SK-N-SH (cell line): Measurements from ENCODE around the gene SNX21. TPM values are rescaled to one million over a fixed set of nuclear protein-coding genes. Genes with fewer than 3 reads are reported as not detected.

Experiments used
- CTCF ChIA-PET: fragments of 300-600, 350-600 bp; formaldehyde crosslinking; extraction: SDS; loops from one replicate; lab custom pipeline; 2021; lab: Yijun Ruan, JAX
- POLR2A ChIA-PET: fragments of 350-600 bp; sonication (Branson Sonifier 250); formaldehyde crosslinking; extraction: SDS; loops from one replicate; lab custom pipeline; 2020; ENCODE audit warnings: antibody characterized with exemption, inconsistent platforms; lab: Yijun Ruan, JAX
- DNase-seq: peaks from one replicate; pipeline ENCODE4 v3.0.0; 2012
- H2AFZ ChIP-seq: fragments of 200-600 bp; sonication (generic); 2 replicates; pipeline ENCODE4 v1.8.1; 2016; ENCODE audit warnings: antibody characterized with exemption, mild to moderate bottlenecking, low read depth
- H3F3A ChIP-seq: fragments of 200-600 bp; sonication (generic); replicated peaks from 2 replicates; pipeline ENCODE3; 2016; ENCODE audit warnings: antibody characterized with exemption, mild to moderate bottlenecking; ENCODE audit not compliant: insufficient read depth
- H3K27ac ChIP-seq, 2 experiments: fragments of 200-500 bp in 1 of 2; fragments of 200-600 bp in 1 of 2; sonication (Bioruptor generic) in 1 of 2; sonication (generic), shearing (Covaris generic) in 1 of 2; 2 replicates each; pipeline versions ENCODE4 v1.5.1 to v1.6.1; 2014 to 2016; ENCODE audit warnings: low read depth in 2 of 2, inconsistent platforms in 1 of 2, low read length in 1 of 2, mild to moderate bottlenecking in 1 of 2, mixed read lengths in 1 of 2
- H3K27me3 ChIP-seq: fragments of 200-600 bp; sonication (generic), shearing (Covaris generic); 2 replicates; pipeline ENCODE4 v1.6.1; 2016; ENCODE audit warnings: mixed run types; ENCODE audit not compliant: insufficient read depth
- H3K36me3 ChIP-seq, 2 experiments: fragments of 200-500 bp in 1 of 2; fragments of 200-600 bp in 1 of 2; sonication (Bioruptor generic) in 1 of 2; sonication (generic) in 1 of 2; replicated peaks in 1 of 2; 2 replicates each; pipeline versions ENCODE3 to v1.5.1; 2014 to 2016; ENCODE audit warnings: low read length in 1 of 2, mild to moderate bottlenecking in 1 of 2; ENCODE audit not compliant: insufficient read depth in 2 of 2, control insufficient read depth in 1 of 2
- H3K4me1 ChIP-seq, 2 experiments: fragments of 200-500 bp in 1 of 2; fragments of 200-600 bp in 1 of 2; sonication (Bioruptor generic) in 1 of 2; sonication (generic), shearing (Covaris generic) in 1 of 2; 2 replicates each; pipeline versions ENCODE4 v1.5.1 to v1.6.1; 2014 to 2016; ENCODE audit warnings: low read depth in 1 of 2, low read length in 1 of 2, mixed run types in 1 of 2; ENCODE audit not compliant: insufficient read depth in 2 of 2, control insufficient read depth in 1 of 2
- H3K4me2 ChIP-seq: fragments of 200-600 bp; sonication (generic), shearing (Covaris generic); 2 replicates; pipeline ENCODE4 v1.6.1; 2017; ENCODE audit warnings: mixed run types
- H3K4me3 ChIP-seq, 2 experiments: fragments of 200-500 bp in 1 of 2; fragments of 200-600 bp in 1 of 2; sonication (Bioruptor generic) in 1 of 2; sonication (generic), shearing (Covaris generic) in 1 of 2; 2 replicates each; pipeline versions ENCODE4 v1.5.1 to v1.8.1; 2014 to 2016; ENCODE audit warnings: low read depth in 2 of 2, inconsistent platforms in 1 of 2, low read length in 1 of 2, mild to moderate bottlenecking in 1 of 2, mixed read lengths in 1 of 2, moderate library complexity in 1 of 2
- H3K79me2 ChIP-seq: fragments of 200-600 bp; sonication (generic); 2 replicates; pipeline ENCODE4 v1.8.1; 2017; ENCODE audit warnings: mild to moderate bottlenecking; ENCODE audit not compliant: insufficient read depth
- H3K9ac ChIP-seq: fragments of 200-600 bp; sonication (generic); 2 replicates; pipeline ENCODE4 v1.6.1; 2017; ENCODE audit warnings: mixed run types
- H3K9me2 ChIP-seq: fragments of 200-600 bp; sonication (generic); 2 replicates; pipeline ENCODE4 v1.6.1; 2017; ENCODE audit warnings: mixed run types
- H3K9me3 ChIP-seq: fragments of 200-600 bp; sonication (generic); 2 replicates; pipeline ENCODE4 v1.6.1; 2017; ENCODE audit warnings: mixed run types, mild to moderate bottlenecking, moderate library complexity
- H4K20me1 ChIP-seq: fragments of 200-600 bp; sonication (generic); 2 replicates; pipeline ENCODE4 v1.6.1; 2017; ENCODE audit warnings: mild to moderate bottlenecking, mixed run types; ENCODE audit not compliant: insufficient read depth
- CHD2 ChIP-seq: fragments of 150-350 bp; IDR thresholded peaks from 2 replicates; pipeline ENCODE4 v1.6.1; 2018; ENCODE audit warnings: low read length; ENCODE audit not compliant: partially characterized antibody
- ELF1 ChIP-seq: IDR thresholded peaks from 2 replicates; pipeline ENCODE4 v1.4.0; 2012
- EP300 ChIP-seq, 2 experiments: IDR thresholded peaks; 2 replicates each; pipeline versions ENCODE4 v1.4.0 to v1.6.1; 2012; ENCODE audit warnings: borderline replicate concordance in 1 of 2, low read depth in 1 of 2, low read length in 1 of 2
- EZH2phosphoT487 ChIP-seq: fragments of 200-600 bp; sonication (generic); IDR thresholded peaks from 2 replicates; pipeline ENCODE4 v1.6.1; 2017; ENCODE audit warnings: low read depth, mixed run types, mild to moderate bottlenecking, antibody characterized with exemption, moderate library complexity, borderline replicate concordance
- FOXM1 ChIP-seq: IDR thresholded peaks from 2 replicates; pipeline ENCODE4 v1.4.0; 2012; ENCODE audit warnings: low read depth, mild to moderate bottlenecking
- GABPA ChIP-seq: IDR thresholded peaks from 2 replicates; pipeline ENCODE4 v1.4.0; 2012; ENCODE audit warnings: low read depth, mild to moderate bottlenecking
- GATA2 ChIP-seq: sonication (generic); formaldehyde crosslinking; IDR thresholded peaks from 2 replicates; pipeline ENCODE4 v1.5.0; 2020; ENCODE audit warnings: mild to moderate bottlenecking, missing genetic modification reagents
- MEF2A ChIP-seq: IDR thresholded peaks from 2 replicates; pipeline ENCODE4 v1.4.0; 2012; ENCODE audit warnings: low read depth, borderline replicate concordance
- MXI1 ChIP-seq: IDR thresholded peaks from 2 replicates; pipeline ENCODE4 v1.6.1; 2012; ENCODE audit warnings: mild to moderate bottlenecking, low read depth, low read length, improper control_type of control experiment
- POLR2AphosphoS5 ChIP-seq: IDR thresholded peaks from 2 replicates; pipeline ENCODE4 v1.6.1; 2012; ENCODE audit warnings: low read depth, low read length
- RAD21 ChIP-seq: IDR thresholded peaks from 2 replicates; pipeline ENCODE4 v1.6.1; 2012; ENCODE audit warnings: mild to moderate bottlenecking, low read length
- RCOR1 ChIP-seq: fragments of 150-350 bp; IDR thresholded peaks from 2 replicates; pipeline ENCODE4 v1.6.1; 2017; ENCODE audit warnings: antibody characterized with exemption, low read length
- SMC3 ChIP-seq: IDR thresholded peaks from 2 replicates; pipeline ENCODE4 v1.6.1; 2012; ENCODE audit warnings: low read depth, low read length, improper control_type of control experiment
- TAF1 ChIP-seq: IDR thresholded peaks from 2 replicates; pipeline ENCODE4 v1.6.1; 2012; ENCODE audit warnings: low read depth, mild to moderate bottlenecking, low read length, moderate library complexity, borderline replicate concordance
- WGBS: methylation state at CpG from one replicate; pipeline ENCODE4 v1.1.6; 2017; ENCODE audit warnings: low lambda C conversion rate; 5-methylcytosine and 5-hydroxymethylcytosine counted together
- polyA plus RNA-seq, 3 experiments: library from polyadenylated mRNA; depleted of rRNA; stranded (reverse); fragments of >200 nt; gene quantifications; 2 replicates each; pipeline ENCODE4 v1.2.3, GENCODE V29; 2012
- TF ChIP-seq, protein P1 (sequence below): fragments of 150-350 bp; IDR thresholded peaks from 2 replicates; pipeline ENCODE4 v1.6.1; 2016; ENCODE audit warnings: mild to moderate bottlenecking, low read depth, low read length
- TF ChIP-seq, protein P2 (sequence below): IDR thresholded peaks from 2 replicates; pipeline ENCODE4 v1.4.0; 2012; ENCODE audit warnings: low read depth, borderline replicate concordance
- TF ChIP-seq, protein P3 (sequence below): fragments of 150-350 bp; IDR thresholded peaks from 2 replicates; pipeline ENCODE4 v1.6.1; 2017; ENCODE audit warnings: antibody characterized with exemption, low read length, low read depth, borderline replicate concordance
- TF ChIP-seq, protein P4 (sequence below): IDR thresholded peaks from 2 replicates; pipeline ENCODE4; 2012
- TF ChIP-seq, protein P5 (sequence below): IDR thresholded peaks from 2 replicates; pipeline ENCODE4 v1.4.0; 2012; ENCODE audit warnings: low read depth, borderline replicate concordance
- TF ChIP-seq, protein P6 (sequence below): fragments of 200-600 bp; sonication (generic); IDR thresholded peaks from 2 replicates; pipeline ENCODE4 v1.6.1; 2017; ENCODE audit warnings: antibody characterized with exemption, mild to moderate bottlenecking, moderate library complexity

Gene SNX21
- polyA plus RNA-seq, 1 of the 3 experiments (the other 2 are of a cell fraction) = 22.1 TPM

DNA sequence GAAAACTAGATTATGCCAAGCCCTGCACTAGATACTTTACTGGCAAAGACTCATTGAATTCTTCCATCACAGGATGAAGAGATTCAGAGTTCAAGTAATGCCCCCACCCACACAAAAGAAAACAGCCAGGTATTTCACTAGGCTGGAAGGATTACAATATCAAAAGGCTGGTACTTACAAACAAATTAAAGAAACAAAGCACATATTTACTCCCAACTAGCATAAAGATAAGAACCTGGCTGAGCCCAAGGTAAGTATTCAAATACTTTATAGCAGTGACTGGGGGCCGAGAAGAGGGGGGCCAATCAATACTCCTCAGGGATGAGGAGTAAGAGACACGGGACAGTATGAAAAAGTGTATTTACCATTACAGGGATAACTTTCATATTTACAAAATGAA is 19.9 kb downstream of the SNX21 start:
- no peaks in the 10 kb centered on the region for H3K9me2 ChIP-seq
- no peaks in the 10 kb centered on the region for H3K9me3 ChIP-seq
- peaks cover 3% of the 10 kb centered on the region for H3F3A ChIP-seq
- TF ChIP-seq EZH2phosphoT487 (no peak), MEF2A (no peak), SMC3 (no peak), EP300 (IDR thresholded peaks at IDR 0.05; ENCODE audit: borderline replicate concordance in 1 of 2, low read depth in 1 of 2, low read length in 1 of 2) (no peak), GABPA (no peak), CHD2 (no peak), GATA2 (CRISPR knock-in tag) (no peak), ELF1 (no peak), TAF1 (no peak), FOXM1 (no peak), RCOR1 (no peak), RAD21 (no peak), POLR2AphosphoS5 (no peak), MXI1 (no peak)
- TF ChIP-seq, protein P1, sequence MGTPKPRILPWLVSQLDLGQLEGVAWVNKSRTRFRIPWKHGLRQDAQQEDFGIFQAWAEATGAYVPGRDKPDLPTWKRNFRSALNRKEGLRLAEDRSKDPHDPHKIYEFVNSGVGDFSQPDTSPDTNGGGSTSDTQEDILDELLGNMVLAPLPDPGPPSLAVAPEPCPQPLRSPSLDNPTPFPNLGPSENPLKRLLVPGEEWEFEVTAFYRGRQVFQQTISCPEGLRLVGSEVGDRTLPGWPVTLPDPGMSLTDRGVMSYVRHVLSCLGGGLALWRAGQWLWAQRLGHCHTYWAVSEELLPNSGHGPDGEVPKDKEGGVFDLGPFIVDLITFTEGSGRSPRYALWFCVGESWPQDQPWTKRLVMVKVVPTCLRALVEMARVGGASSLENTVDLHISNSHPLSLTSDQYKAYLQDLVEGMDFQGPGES = no peak
- TF ChIP-seq, protein P2, sequence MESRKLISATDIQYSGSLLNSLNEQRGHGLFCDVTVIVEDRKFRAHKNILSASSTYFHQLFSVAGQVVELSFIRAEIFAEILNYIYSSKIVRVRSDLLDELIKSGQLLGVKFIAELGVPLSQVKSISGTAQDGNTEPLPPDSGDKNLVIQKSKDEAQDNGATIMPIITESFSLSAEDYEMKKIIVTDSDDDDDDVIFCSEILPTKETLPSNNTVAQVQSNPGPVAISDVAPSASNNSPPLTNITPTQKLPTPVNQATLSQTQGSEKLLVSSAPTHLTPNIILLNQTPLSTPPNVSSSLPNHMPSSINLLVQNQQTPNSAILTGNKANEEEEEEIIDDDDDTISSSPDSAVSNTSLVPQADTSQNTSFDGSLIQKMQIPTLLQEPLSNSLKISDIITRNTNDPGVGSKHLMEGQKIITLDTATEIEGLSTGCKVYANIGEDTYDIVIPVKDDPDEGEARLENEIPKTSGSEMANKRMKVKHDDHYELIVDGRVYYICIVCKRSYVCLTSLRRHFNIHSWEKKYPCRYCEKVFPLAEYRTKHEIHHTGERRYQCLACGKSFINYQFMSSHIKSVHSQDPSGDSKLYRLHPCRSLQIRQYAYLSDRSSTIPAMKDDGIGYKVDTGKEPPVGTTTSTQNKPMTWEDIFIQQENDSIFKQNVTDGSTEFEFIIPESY = no peak
- TF ChIP-seq, protein P3, sequence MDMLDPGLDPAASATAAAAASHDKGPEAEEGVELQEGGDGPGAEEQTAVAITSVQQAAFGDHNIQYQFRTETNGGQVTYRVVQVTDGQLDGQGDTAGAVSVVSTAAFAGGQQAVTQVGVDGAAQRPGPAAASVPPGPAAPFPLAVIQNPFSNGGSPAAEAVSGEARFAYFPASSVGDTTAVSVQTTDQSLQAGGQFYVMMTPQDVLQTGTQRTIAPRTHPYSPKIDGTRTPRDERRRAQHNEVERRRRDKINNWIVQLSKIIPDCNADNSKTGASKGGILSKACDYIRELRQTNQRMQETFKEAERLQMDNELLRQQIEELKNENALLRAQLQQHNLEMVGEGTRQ = no peak
- TF ChIP-seq, protein P4, sequence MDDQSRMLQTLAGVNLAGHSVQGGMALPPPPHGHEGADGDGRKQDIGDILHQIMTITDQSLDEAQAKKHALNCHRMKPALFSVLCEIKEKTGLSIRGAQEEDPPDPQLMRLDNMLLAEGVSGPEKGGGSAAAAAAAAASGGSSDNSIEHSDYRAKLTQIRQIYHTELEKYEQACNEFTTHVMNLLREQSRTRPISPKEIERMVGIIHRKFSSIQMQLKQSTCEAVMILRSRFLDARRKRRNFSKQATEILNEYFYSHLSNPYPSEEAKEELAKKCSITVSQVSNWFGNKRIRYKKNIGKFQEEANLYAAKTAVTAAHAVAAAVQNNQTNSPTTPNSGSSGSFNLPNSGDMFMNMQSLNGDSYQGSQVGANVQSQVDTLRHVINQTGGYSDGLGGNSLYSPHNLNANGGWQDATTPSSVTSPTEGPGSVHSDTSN = no peak
- TF ChIP-seq, protein P5, sequence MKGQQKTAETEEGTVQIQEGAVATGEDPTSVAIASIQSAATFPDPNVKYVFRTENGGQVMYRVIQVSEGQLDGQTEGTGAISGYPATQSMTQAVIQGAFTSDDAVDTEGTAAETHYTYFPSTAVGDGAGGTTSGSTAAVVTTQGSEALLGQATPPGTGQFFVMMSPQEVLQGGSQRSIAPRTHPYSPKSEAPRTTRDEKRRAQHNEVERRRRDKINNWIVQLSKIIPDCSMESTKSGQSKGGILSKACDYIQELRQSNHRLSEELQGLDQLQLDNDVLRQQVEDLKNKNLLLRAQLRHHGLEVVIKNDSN = no peak
- TF ChIP-seq, protein P6, sequence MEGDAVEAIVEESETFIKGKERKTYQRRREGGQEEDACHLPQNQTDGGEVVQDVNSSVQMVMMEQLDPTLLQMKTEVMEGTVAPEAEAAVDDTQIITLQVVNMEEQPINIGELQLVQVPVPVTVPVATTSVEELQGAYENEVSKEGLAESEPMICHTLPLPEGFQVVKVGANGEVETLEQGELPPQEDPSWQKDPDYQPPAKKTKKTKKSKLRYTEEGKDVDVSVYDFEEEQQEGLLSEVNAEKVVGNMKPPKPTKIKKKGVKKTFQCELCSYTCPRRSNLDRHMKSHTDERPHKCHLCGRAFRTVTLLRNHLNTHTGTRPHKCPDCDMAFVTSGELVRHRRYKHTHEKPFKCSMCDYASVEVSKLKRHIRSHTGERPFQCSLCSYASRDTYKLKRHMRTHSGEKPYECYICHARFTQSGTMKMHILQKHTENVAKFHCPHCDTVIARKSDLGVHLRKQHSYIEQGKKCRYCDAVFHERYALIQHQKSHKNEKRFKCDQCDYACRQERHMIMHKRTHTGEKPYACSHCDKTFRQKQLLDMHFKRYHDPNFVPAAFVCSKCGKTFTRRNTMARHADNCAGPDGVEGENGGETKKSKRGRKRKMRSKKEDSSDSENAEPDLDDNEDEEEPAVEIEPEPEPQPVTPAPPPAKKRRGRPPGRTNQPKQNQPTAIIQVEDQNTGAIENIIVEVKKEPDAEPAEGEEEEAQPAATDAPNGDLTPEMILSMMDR = no peak
- CTCF ChIA-PET = interaction anchor here (0.8 kb wide), 1 partner anchor 12 kb away, joined by 3 read pairs; no protein-coding TSS in a partner anchor
- H3K4me2 ChIP-seq = no peak overlapping the region
- DNase-seq = no peak
- peaks cover 9 to 14% of the 10 kb centered on the region in 2 experiments for H3K36me3 ChIP-seq
- peaks cover 31% of the 10 kb centered on the region for H3K79me2 ChIP-seq
- peaks cover 8 to 13% of the 10 kb centered on the region in 2 experiments; a peak in 2 of 4 replicates for H3K4me1 ChIP-seq
- no peaks in the 10 kb centered on the region for H3K27me3 ChIP-seq
- no peak overlapping the region for H2AFZ ChIP-seq
- H4K20me1 ChIP-seq = no peaks in the 10 kb centered on the region
- no peak overlapping the region for H3K9ac ChIP-seq
- POLR2A ChIA-PET = no interaction called here
- H3K4me3 ChIP-seq = no peak overlapping the region
- WGBS = 87% methylated on average over 2 of the region's 2 CpGs
- H3K27ac ChIP-seq = no peak overlapping the region
